ENCODE measurements around the gene KIF24.
A peak's percentile ranks its signal among the peaks of the same experiment; 100 is the strongest.
"Not testable (repeated sequence)": the region's sequence is repeated elsewhere in the genome, so short reads cannot be mapped to it uniquely, and the experiment has no call there.

KIF24 gene

GRCh38 chr9:34362614-34363214, 33.6 kb upstream of the KIF24 start:
- DNase-seq, result no peak

GRCh38 chr9:34352957-34353356, 23.9 kb upstream of the KIF24 start:
- not testable (repeated sequence) for DNase-seq

DNA sequence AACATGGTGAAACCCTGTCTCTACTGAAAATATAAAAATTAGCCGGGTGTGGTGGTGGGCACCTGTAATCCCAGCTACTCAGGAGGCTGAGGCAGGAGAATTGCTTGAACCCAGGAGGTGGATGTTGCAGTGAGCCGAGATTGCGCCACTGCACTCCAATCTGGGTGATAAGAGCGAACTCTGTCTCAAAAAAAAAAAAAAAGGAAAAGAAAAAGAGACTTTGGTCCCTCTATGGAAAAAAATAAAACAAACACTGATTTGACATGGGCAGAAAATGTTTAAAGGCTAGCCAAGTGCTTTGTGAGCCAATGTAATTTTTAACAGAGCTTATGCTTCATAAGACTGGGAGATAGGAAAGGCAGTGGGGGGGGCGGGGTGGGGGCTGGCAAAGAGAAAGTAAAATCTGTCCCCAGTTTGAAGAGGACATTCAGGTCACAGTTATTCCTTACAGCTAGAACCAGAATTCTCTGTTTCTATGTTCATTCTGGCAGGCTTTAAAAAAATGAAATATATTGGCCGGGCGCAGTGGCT, 23.1 kb upstream of the KIF24 start:
- DNase-seq, result not testable (repeated sequence)

DNA sequence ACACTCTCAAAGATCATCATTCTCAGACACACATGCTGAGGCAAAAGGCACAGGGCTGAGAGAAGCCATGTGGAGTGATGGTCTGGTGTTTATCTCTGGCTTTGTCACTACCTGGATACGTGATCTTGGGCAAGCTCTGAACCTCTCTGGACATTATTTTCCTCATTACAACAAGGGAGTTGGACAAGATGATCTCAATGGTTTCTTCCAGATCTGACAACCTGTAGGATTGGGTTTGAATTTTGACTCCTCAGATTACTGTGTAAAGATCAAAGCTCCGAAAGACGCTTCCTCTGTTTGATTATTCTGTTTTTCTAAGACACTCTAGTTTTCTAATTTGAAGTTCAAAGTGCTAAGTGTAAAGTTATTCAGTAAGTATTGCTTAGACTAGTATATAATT, 20.3 kb upstream of the KIF24 start:
- no peak for DNase-seq

DNA sequence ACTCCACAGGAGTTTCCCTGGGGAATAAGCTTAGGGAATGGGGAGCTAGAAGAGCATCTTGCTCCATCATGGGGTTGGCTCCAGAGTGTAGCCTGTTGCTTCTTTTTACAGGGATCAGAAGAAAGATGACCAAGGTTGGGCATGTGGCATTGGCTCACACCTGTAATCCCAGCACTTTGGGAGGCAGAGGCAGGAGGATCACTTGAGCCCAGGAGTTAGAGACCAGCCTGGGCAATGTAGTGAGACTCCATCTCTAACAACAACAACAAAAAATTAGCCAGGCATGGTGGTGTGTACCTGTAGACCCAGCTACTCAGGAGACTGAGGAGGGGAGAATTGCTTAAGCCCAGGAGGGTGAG, 18.7 kb upstream of the KIF24 start:
- no peak for DNase-seq

- DNase-seq, result no peak
These were observed 18.1 kb upstream of the KIF24 start for GRCh38 chr9:34346873-34347799.

DNA sequence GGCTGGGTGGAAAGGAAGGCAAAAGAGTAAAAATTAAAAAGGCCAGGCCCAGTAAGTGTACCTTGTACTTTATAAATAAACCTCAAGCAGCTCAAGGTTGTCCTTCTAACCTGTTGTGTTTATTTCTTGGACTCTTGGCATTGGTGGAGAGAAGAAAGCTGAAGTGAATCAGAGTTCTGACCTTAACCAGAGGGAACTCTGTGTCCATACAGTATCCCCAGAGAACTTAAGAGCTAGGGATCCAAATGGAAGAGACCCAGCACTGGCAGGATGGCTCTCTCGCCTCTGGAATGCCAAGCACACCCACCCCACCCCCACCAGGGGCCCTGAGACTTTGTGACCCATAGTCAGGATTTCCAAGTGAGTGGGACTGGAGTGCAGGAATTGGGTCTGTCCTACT, 14.5 kb upstream of the KIF24 start:
- DNase-seq, result no peak

DNA sequence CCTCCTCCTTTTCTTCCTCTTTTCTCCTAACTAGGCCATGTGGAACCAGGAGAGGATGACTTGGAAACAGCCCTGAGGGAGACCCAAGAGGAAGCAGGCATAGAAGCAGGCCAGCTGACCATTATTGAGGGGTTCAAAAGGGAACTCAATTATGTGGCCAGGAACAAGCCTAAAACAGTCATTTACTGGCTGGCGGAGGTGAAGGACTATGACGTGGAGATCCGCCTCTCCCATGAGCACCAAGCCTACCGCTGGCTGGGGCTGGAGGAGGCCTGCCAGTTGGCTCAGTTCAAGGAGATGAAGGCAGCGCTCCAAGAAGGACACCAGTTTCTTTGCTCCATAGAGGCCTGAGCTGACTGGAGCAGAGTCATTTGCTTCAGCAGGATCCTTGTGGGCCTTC, 14.0 kb upstream of the KIF24 start:
- no peak for DNase-seq

- DNase-seq, result no peak
These were observed 12.7 kb upstream of the KIF24 start for GRCh38 chr9:34341659-34342295.

DNA sequence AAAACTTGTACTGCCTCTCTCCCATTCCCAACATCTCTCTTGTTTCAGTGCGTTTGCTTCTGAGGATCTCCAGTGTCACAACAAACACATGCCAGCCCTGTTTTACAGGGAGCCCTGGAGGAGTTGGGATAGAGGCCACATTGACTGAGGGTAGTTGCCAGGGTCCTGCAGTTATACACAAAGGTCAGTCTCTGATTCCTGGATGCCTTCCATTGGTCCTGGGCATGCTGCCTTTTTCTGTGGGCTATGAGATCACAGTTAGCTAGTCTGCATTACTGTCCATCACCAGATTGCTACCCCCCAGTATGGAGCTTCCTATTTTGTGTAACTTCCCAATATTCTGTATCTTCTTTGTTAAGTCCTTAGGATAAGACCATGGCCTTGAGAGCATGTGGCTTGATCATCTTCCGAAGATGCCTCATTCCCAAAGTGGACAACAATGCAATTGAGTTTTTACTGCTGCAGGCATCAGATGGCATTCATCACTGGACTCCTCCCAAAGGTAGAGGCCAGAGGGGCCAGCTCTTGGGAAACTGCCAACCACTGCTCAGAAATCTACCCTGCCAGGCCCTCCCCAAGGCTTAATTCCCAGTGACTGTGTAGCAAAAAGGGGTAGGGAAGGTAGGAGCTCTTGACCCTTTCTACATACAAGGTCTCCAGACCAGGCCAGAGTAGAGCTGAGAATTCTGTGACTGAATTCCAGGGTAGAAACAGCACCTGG, 9.8 kb upstream of the KIF24 start:
- DNase-seq, result no peak

DNA sequence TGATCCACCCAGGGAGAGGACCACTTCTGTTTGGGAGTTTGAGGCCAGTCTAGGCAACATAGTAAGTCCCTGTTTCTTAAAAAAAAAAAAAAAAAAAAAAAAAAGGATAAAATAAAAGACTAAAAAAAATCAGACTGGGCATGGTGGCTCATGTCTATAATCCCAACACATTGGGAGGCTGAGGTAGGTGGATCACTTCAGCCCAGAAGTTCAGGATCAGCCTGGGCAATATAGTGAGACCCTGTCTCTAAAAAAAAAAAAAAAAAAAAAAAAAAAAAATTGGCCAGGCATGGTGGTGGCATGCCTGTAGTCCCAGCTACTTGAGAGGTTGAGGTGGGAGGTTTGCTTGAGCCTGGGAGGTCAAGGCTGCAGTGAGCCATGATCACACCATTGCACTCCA, 9.0 kb upstream of the KIF24 start:
- not testable (repeated sequence) for DNase-seq

- no peak for DNase-seq
These were observed 8.3 kb upstream of the KIF24 start for GRCh38 chr9:34337403-34337802.

DNA sequence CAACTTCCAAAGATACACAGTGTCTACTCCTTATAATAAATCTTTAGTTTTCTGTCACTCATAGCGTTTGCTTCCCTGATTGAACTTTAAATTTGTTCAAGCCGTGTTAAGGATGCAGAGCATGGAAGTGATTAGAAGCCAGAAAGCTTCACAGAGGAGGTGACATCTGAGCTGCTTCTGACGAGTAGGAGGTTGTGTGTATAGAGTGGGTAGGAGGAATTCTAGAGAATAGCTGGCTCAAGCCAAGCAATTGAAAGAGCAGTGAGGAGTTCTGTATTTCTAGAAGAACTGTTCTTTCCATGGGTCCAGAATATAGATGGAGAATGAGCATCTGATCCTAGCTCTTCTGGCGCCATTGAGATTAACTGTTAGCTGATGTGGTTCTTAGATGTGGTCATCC, 6.3 kb upstream of the KIF24 start:
- no peak for DNase-seq

DNA sequence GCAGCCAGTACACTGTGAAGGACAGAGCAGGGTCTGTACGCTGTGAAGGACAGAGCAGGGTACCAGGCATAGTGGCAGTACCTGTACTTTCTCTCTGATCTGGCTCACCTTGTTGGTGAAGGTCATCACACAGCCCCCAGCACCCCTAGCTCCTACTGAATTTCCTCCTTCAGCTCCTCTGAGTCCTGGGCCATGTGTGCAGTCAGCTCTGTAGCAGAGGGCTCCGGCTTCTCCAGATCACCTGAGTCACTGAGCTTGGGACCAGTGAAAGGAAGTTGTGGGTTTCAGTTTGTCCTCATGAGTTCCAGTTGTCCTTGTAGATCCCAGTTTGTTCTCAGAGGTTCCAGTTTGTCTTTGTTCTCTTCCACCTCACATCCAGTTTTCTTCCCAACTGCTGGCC, 5.8 kb upstream of the KIF24 start:
- DNase-seq, result no peak

- DNase-seq, result no peak
These were observed 5.3 kb upstream of the KIF24 start for GRCh38 chr9:34334337-34334824.

DNA sequence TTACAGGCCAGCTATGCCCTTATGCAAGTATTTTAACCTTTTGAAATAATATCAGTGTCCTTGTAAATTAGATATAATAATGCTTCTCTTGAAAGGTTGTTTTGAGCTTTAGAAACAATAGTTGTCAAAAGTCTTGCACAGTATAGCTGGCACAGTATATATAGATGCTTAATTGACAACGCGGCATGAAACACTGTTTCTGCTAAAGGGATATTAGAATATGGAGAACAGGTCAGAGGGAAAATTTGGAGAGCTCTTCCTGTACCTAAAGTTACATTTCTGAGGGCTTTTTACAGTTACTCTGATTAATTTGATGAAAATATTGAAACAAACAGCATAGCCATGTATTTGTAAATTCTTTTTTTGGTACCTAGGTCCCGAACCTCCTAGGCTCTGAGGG, 4.8 kb upstream of the KIF24 start:
- DNase-seq, result no peak

- DNase-seq, result peak in 1 of 5 donors; percentile 12
These were observed 3.3 kb upstream of the KIF24 start for GRCh38 chr9:34332076-34332964.

DNA sequence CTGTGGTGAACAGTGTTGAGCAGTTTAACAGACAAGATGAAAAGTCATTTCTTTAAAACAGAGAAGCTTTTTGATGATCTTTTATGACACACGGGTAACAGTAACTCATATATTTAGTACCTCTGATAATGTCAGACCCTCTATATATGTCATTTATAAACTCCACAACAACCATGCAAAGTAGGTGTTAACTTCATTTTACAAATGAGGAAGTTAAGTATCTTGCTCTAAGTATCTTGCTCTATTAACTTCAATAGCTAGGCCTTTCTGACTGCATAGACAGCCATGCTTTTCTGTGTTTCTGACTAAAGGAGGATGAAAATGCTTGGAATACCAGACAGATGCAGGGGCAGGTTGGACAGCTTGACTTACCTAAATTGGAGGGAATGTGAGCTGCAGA, 2.1 kb upstream of the KIF24 start:
- DNase-seq, result no peak

DNA sequence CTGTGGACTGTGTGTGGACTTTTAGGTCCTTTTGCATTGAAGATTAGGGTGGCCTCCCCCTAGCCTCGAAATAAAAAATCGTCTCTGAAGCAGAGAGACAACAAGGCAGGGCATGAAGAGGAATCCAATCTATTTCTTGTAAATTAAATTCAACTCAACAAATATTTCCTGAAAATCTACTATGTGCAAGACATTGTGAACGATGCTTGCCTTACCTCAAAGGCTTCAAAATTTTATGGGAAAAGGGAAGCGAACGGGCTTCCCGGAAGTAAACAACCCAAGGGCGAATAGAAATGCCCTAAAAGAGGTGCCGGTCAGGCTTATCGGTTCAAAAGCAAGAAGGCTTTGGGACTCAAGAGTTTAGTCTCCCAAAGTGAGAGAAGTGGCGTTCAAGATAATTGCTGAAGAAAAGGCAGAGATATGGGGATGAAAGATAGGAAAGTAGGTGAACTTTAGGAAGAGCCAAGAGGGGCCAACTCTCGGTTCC, 525 bp downstream of the KIF24 start:
- DNase-seq, result no peak

DNA sequence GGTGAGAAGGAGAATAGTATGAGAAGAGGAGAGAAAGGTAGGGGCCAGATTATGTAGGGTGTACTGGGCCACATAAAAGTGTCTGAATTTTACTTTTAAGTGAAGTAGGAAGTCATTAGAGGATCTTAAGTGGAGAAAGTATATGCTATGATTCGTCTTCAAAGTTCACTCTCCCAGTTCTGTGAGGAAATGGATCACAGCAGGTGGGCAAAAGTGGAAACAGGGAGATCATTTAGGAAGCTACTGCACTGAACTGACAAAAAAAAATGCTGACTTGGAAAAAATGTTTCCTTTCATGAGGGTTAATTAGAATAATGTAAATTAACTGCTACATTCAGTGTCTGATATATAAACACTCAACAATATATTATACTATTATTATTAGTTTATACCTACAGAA, 2.4 kb downstream of the KIF24 start:
- no peak for DNase-seq

- no peak for DNase-seq
These were observed 6.0 kb downstream of the KIF24 start for GRCh38 chr9:34322899-34323591.

Data from T-helper 1 cell (primary cell).